ENCODE data around the gene MESP1.

The MESP1 gene

GRCh38 chr15:89755701-89756100 is 4.7 kb upstream of the MESP1 start:
- DNase-seq, result no peak

GRCh38 chr15:89754361-89755154 is 3.5 kb upstream of the MESP1 start:
- DNase-seq, result no peak

GRCh38 chr15:89753855-89754254 is 2.8 kb upstream of the MESP1 start:
- DNase-seq, result no peak

- no peak for DNase-seq
Observed at GRCh38 chr15:89751748-89752147, 699 bp upstream of the MESP1 start.

- no peak for DNase-seq
Observed at GRCh38 chr15:89749951-89750559, 994 bp downstream of the MESP1 start.

GRCh38 chr15:89749526-89749925 is 1.5 kb downstream of the MESP1 start:
- DNase-seq, result no peak

- no peak for DNase-seq
Observed at GRCh38 chr15:89749054-89749453, 2.0 kb downstream of the MESP1 start.

- no peak for DNase-seq
Observed at GRCh38 chr15:89747708-89748682, 3.1 kb downstream of the MESP1 start.

GRCh38 chr15:89746386-89746780 is 4.7 kb downstream of the MESP1 start:
- no peak for DNase-seq

GRCh38 chr15:89745768-89746167 is 5.3 kb downstream of the MESP1 start:
- no peak for DNase-seq

- DNase-seq, result no peak
Observed at GRCh38 chr15:89745131-89745530, 5.9 kb downstream of the MESP1 start.

- no peak for DNase-seq
Observed at GRCh38 chr15:89743594-89743993, 7.5 kb downstream of the MESP1 start.

GRCh38 chr15:89743011-89743410 is 8.0 kb downstream of the MESP1 start:
- no peak for DNase-seq

GRCh38 chr15:89740137-89740536 is 10.9 kb downstream of the MESP1 start:
- DNase-seq, result peak; percentile 60

GRCh38 chr15:89735773-89736172 is 15.3 kb downstream of the MESP1 start:
- no peak for DNase-seq

- no peak for DNase-seq
Observed at GRCh38 chr15:89732451-89733172, 18.4 kb downstream of the MESP1 start.

GRCh38 chr15:89731275-89731674 is 19.8 kb downstream of the MESP1 start:
- DNase-seq, result no peak

GRCh38 chr15:89728254-89728653 is 22.8 kb downstream of the MESP1 start:
- peak; percentile 28 for DNase-seq

GRCh38 chr15:89725064-89725463 is 26.0 kb downstream of the MESP1 start:
- DNase-seq, result no peak

GRCh38 chr15:89724621-89725020 is 26.4 kb downstream of the MESP1 start:
- no peak for DNase-seq

- DNase-seq, result no peak
Observed at GRCh38 chr15:89723031-89723430, 28.0 kb downstream of the MESP1 start.

- DNase-seq, result no peak
Observed at GRCh38 chr15:89714775-89715174, 36.3 kb downstream of the MESP1 start.

GRCh38 chr15:89707577-89707976 is 43.5 kb downstream of the MESP1 start:
- DNase-seq, result no peak
